ENCODE data around the gene PRAC2.
A peak's percentile ranks its signal among the peaks of the same experiment; 100 is the strongest.

PRAC2 gene

GRCh38 chr17:48722201-48722907, 631 bp upstream of the PRAC2 start, which contains the start of gene PRAC1:
TSS of gene PRAC1 (minus strand) at chr17:48722518. CDS start at chr17:48722392, 126 bp downstream.
- Histone ChIP-seq H3K27ac (ENCODE audit: low read length) (no peak within 1 kb of the TSS), H3K9me2 (replicated peaks; ENCODE audit: insufficient read depth, low read length) (no peaks in the 10 kb centered on the region), H3K79me2 (ENCODE audit: low read length) (no peaks in the 10 kb centered on the region), H3K4me3 (ENCODE audit: low read length) (peak within 1 kb of the TSS; percentile 49), H3K9me3 (replicated peaks; ENCODE audit: insufficient read depth, low read length) (no peaks in the 10 kb centered on the region), H3K4me2 (ENCODE audit: low read depth, low read length) (peak within 1 kb of the TSS; percentile 64), H4K20me1 (ENCODE audit: insufficient read depth, low read length) (no peaks in the 10 kb centered on the region), H3K9ac (ENCODE audit: low read length) (no peak within 1 kb of the TSS), H3K27me3 (replicated peaks; ENCODE audit: insufficient read depth, low read length) (peaks cover 91% of the 10 kb centered on the region), H3F3A (ENCODE audit: insufficient read depth, low read length) (no peaks in the 10 kb centered on the region), H2AFZ (ENCODE audit: low read length) (peak within 1 kb of the TSS; percentile 61), H3K4me1 (ENCODE audit: low read length) (no peaks in the 10 kb centered on the region), H3K36me3 (replicated peaks; ENCODE audit: insufficient read depth, low read length) (no peaks in the 10 kb centered on the region)
- TF ChIP-seq CTCF (IDR thresholded peaks at IDR 0.05; ENCODE audit: low read length) (no peak), EZH2 (optimal IDR thresholded peaks at IDR 0.05; ENCODE audit: low read depth, low read length) (no peak), EZH2phosphoT487 (IDR thresholded peaks at IDR 0.05; ENCODE audit: low read length) (no peak)
- no peak for DNase-seq

GRCh38 chr17:48723423-48724250, 652 bp downstream of the PRAC2 start:
- H3K27ac ChIP-seq (ENCODE audit: low read length), result no peak overlapping the region

More at GRCh38 chr17:48723423-48724250, 652 bp downstream of the PRAC2 start:
- Histone ChIP-seq H3K79me2 (ENCODE audit: low read length) (no peaks in the 10 kb centered on the region), H3F3A (ENCODE audit: insufficient read depth, low read length) (no peaks in the 10 kb centered on the region), H3K9ac (ENCODE audit: low read length) (no peak overlapping the region), H3K9me2 (replicated peaks; ENCODE audit: insufficient read depth, low read length) (no peaks in the 10 kb centered on the region), H3K36me3 (replicated peaks; ENCODE audit: insufficient read depth, low read length) (no peaks in the 10 kb centered on the region), H3K4me2 (ENCODE audit: low read depth, low read length) (peak overlapping the region; percentile 64), H4K20me1 (ENCODE audit: insufficient read depth, low read length) (no peaks in the 10 kb centered on the region), H3K9me3 (replicated peaks; ENCODE audit: insufficient read depth, low read length) (no peaks in the 10 kb centered on the region), H3K4me1 (ENCODE audit: low read length) (no peaks in the 10 kb centered on the region), H3K27me3 (replicated peaks; ENCODE audit: insufficient read depth, low read length) (peaks cover 92% of the 10 kb centered on the region), H3K4me3 (ENCODE audit: low read length) (peak overlapping the region; percentile 49), H2AFZ (ENCODE audit: low read length) (peak overlapping the region; percentile 61)
- no peak for TF ChIP-seq CTCF (IDR thresholded peaks at IDR 0.05; ENCODE audit: low read length)
- no peak for TF ChIP-seq EZH2 (optimal IDR thresholded peaks at IDR 0.05; ENCODE audit: low read depth, low read length)
- no peak for TF ChIP-seq EZH2phosphoT487 (IDR thresholded peaks at IDR 0.05; ENCODE audit: low read length)
- DNase-seq, result peak; percentile 20
